Adrenal gland (tissue), 12 donors: ENCODE measurements around the gene SOD3. TPM values are rescaled to one million over a fixed set of nuclear protein-coding genes. Genes with fewer than 3 reads are reported as not detected.

Experiments used
- DNase-seq, 7 donors: peaks; one replicate each; pipeline ENCODE4 v3.0.0-alpha.2; 2019 to 2020
- H3K27ac ChIP-seq, 5 donors: fragments of 200-600 bp; sonication (generic) in 4 of 5; 1 replicate in 3 of 5; 2 replicates in 2 of 5; pipeline versions ENCODE4 v1.5.1 to v1.8.0; 2016 to 2020; ENCODE audit warnings: mild to moderate bottlenecking in 1 of 5
- H3K27me3 ChIP-seq: fragments of 200-600 bp; 2 replicates; pipeline ENCODE4 v1.8.0; 2021
- H3K36me3 ChIP-seq, 2 donors: fragments of 200-600 bp; replicated peaks in 1 of 2; 1 replicate in 1 of 2; 2 replicates in 1 of 2; pipeline versions ENCODE4 v1.5.1 to v1.8.0; 2018 to 2022
- H3K4me1 ChIP-seq, 2 donors: fragments of 200-600 bp; replicated peaks in 1 of 2; 1 replicate in 1 of 2; 2 replicates in 1 of 2; pipeline versions ENCODE4 v1.5.1 to v1.8.0; 2018 to 2021
- H3K4me3 ChIP-seq, 4 donors: fragments of 200-600 bp; sonication (generic) in 3 of 4; one replicate each; pipeline ENCODE4 v1.5.1; 2016 to 2018
- H3K9me3 ChIP-seq, 3 donors: fragments of 200-600 bp; sonication (generic) in 1 of 3; replicated peaks in 1 of 3; 1 replicate in 2 of 3; 2 replicates in 1 of 3; pipeline versions ENCODE4 v1.5.1 to v1.8.0; 2016 to 2021
- POLR2A ChIP-seq, 2 donors: fragments of 450-650 bp; IDR thresholded peaks; one replicate each; pipeline ENCODE4 v1.6.1; 2017; ENCODE audit warnings: antibody characterized with exemption in 2 of 2, mild to moderate bottlenecking in 2 of 2, moderate library complexity in 1 of 2
- WGBS, 4 donors: extraction: QIAGEN DNeasy Blood & Tissue Kit in 2 of 4; methylation state at CpG; one replicate each; pipeline versions ENCODE4 v1.1.5 to v1.1.7; 2013 to 2017; 5-methylcytosine and 5-hydroxymethylcytosine counted together
- intact Hi-C, 2 donors: fragments of 100-400 bp; cut with DNase I; formaldehyde crosslinking; loops; one replicate each; pipeline versions ENCODE4 v1.14.1 to v1.15.0; 2022 to 2023
- polyA plus RNA-seq, 3 donors: library from polyadenylated mRNA; stranded (reverse); fragments of 200-250 nt in 2 of 3; fragments of 350-450 nt in 1 of 3; fragmentation: Illumina TruSeq in 1 of 3; extraction: RNeasy Lipid Tissue Mini Kit (QIAGEN cat#74804) in 1 of 3; gene quantifications; one replicate each; pipeline ENCODE4 v1.2.3, GENCODE V29; 2013 to 2014
- total RNA-seq, 9 donors: library from RNA; depleted of rRNA in 4 of 9; stranded (reverse); fragments of >200 nt in 4 of 9; fragments of 120-200 nt in 1 of 9; fragmentation: NEBNext Ultra II Directional in 1 of 9; extraction: Animal tissue kit (Norgen Biotek cat#: 25700) in 1 of 9; gene quantifications; one replicate each; pipeline versions ENCODE4 v1.1.0 to v1.2.4, GENCODE V29; 2013 to 2023
- TF ChIP-seq, protein P1 (sequence below), 6 experiments: fragments of 450-650 bp in 4 of 6; fragments of 200-600 bp in 2 of 6; sonication (generic) in 1 of 6; IDR thresholded peaks; 1 replicate in 5 of 6; 2 replicates in 1 of 6; pipeline versions ENCODE4 v1.5.1 to v1.8.0; 2016 to 2021; ENCODE audit warnings: antibody characterized with exemption in 6 of 6, mild to moderate bottlenecking in 2 of 6, moderate library complexity in 1 of 6
- donor health status: healthy with polysubstance abuse.
- donor health status: Bipolar disorder and iron deficiency.
- donor health status: DM: yes; HTN: yes; CAD: no.
- donor health status: DM: no; HTN: no; CAD: no.
- donor health status: DM: no; HTN: no; CAD: no.
- donor health status: DM: yes; HTN: yes; CAD: no.

Gene SOD3
- total and polyA plus RNA-seq, 12 donors = 0.39 to 55.6 (median 23.1) TPM

DNA sequence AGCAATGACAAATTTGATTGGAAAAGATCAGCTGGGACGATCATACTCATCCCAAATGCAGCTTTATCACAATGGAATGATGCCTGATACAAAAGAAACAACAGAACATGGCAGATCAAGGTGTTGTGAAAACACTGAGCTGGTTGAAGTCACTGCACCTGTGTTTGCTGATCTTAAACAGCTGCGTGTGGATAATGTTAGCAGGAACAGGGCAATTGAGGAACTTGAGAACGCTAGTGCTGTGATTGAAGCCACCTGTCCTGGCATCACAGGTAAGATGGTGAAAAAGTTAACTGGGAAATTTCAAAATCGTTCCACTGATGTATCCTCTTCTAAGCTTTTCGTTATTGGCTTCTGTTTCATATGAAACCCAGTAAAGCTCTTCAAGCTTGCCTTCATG, 27.4 kb upstream of the SOD3 start:
- no peak overlapping the region for H3K27ac ChIP-seq
- WGBS, 4 donors = 66 to 80% (median 76%) methylated on average over 5 of the region's 5 CpGs
- H3K27me3 ChIP-seq = no peaks in the 10 kb centered on the region
- H3K9me3 ChIP-seq = no peaks in the 10 kb centered on the region
- DNase-seq = no peak
- no peak overlapping the region for H3K4me3 ChIP-seq
- H3K4me1 ChIP-seq = no peaks in the 10 kb centered on the region
- H3K36me3 ChIP-seq = no peaks in the 10 kb centered on the region
- intact Hi-C loops = no loop called here
- TF ChIP-seq, protein P1, sequence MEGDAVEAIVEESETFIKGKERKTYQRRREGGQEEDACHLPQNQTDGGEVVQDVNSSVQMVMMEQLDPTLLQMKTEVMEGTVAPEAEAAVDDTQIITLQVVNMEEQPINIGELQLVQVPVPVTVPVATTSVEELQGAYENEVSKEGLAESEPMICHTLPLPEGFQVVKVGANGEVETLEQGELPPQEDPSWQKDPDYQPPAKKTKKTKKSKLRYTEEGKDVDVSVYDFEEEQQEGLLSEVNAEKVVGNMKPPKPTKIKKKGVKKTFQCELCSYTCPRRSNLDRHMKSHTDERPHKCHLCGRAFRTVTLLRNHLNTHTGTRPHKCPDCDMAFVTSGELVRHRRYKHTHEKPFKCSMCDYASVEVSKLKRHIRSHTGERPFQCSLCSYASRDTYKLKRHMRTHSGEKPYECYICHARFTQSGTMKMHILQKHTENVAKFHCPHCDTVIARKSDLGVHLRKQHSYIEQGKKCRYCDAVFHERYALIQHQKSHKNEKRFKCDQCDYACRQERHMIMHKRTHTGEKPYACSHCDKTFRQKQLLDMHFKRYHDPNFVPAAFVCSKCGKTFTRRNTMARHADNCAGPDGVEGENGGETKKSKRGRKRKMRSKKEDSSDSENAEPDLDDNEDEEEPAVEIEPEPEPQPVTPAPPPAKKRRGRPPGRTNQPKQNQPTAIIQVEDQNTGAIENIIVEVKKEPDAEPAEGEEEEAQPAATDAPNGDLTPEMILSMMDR (IDR thresholded peaks at IDR 0.05) = no peak
- TF ChIP-seq POLR2A (IDR thresholded peaks at IDR 0.05) = no peak

DNA sequence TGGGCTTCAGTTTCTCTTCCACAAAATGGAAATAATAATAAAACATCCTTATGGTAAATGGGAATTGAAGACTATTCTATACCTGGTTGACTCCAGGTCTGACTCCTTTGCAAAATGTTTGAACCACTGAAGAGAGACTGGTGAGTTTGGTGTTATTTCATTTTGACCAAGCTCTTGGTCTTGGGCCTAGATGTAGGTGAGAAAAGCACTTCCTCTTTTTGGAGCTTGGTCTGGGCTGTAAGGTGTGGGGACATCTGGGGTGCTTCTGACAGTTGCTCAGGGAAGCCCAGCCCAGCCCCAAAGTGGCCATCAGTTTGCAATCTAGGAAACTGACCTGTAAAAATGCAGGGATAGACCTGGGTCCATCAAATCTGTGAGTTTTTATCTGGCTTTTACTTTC, 26.8 kb upstream of the SOD3 start:
- DNase-seq = no peak
- TF ChIP-seq, protein P1 (IDR thresholded peaks at IDR 0.05) = no peak
- no peak for TF ChIP-seq POLR2A (IDR thresholded peaks at IDR 0.05)
- intact Hi-C loops = no loop called here
- no peak overlapping the region for H3K4me3 ChIP-seq
- no peaks in the 10 kb centered on the region for H3K36me3 ChIP-seq
- H3K9me3 ChIP-seq = no peaks in the 10 kb centered on the region
- H3K27me3 ChIP-seq = no peaks in the 10 kb centered on the region
- no peak overlapping the region for H3K27ac ChIP-seq
- H3K4me1 ChIP-seq = no peaks in the 10 kb centered on the region

DNA sequence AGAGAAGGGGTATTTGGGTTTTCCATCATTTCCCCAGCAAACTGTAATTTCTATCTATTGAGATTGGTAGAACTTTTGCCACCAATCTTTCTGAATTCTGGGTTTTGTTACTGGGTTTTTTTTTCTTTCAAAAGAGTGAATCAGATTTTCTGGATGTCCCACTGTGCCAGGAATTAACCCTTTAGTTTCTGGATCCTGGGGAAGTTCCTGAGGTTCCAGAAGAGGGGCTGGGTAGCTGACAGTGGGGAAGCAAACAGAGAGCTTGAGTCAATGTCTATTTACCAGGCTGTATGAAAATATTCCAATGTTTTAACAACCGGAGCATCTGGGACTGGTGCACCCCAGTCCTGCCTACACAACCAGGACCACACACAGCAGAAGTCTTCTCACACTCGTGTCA, 25.8 kb upstream of the SOD3 start:
- H3K4me3 ChIP-seq = no peak overlapping the region
- H3K9me3 ChIP-seq = no peaks in the 10 kb centered on the region
- H3K36me3 ChIP-seq = no peaks in the 10 kb centered on the region
- no peaks in the 10 kb centered on the region for H3K4me1 ChIP-seq
- no peak for DNase-seq
- H3K27me3 ChIP-seq = no peaks in the 10 kb centered on the region
- no peak overlapping the region for H3K27ac ChIP-seq
- intact Hi-C loops = no loop called here
- WGBS, 4 donors = 52 to 74% (median 70%) methylated on average over 2 of the region's 2 CpGs
- no peak for TF ChIP-seq POLR2A (IDR thresholded peaks at IDR 0.05)

DNA sequence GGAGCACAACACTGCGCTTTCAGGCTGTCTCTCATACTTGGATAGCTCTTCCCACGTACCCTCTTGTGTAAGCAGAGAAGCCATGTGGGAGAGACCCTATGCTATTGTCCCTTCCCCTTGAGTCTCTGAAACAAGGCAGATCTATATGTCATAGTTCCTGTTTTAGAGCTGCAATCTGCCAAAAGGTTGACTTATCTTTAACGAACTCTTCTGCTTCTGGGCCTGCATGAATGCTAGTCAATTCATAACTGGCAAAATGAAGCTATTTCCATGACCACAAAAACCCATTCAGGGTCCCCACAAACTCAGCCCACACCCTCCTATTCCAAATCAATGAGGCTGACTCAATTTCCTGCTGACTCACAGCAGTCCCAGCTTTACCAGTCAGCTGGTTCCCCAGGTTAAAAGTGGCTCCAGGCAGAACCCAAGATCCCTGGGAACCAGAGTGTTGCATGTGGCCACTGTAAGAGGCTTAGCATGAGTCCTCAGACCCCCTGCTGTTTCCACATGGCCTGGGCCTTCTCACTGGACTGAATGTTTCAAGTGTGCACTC, 25.3 kb upstream of the SOD3 start:
- H3K27ac ChIP-seq = no peak overlapping the region
- TF ChIP-seq, protein P1 (IDR thresholded peaks at IDR 0.05) = no peak
- TF ChIP-seq POLR2A (IDR thresholded peaks at IDR 0.05) = no peak
- 50 to 73% (median 70%) methylated on average over 1 to 3 of the region's 3 CpGs for WGBS, 4 donors
- H3K36me3 ChIP-seq = no peaks in the 10 kb centered on the region
- H3K9me3 ChIP-seq = no peaks in the 10 kb centered on the region
- H3K27me3 ChIP-seq = no peaks in the 10 kb centered on the region
- H3K4me3 ChIP-seq = no peak overlapping the region
- H3K4me1 ChIP-seq = no peaks in the 10 kb centered on the region
- intact Hi-C loops = no loop called here
- DNase-seq = no peak

DNA sequence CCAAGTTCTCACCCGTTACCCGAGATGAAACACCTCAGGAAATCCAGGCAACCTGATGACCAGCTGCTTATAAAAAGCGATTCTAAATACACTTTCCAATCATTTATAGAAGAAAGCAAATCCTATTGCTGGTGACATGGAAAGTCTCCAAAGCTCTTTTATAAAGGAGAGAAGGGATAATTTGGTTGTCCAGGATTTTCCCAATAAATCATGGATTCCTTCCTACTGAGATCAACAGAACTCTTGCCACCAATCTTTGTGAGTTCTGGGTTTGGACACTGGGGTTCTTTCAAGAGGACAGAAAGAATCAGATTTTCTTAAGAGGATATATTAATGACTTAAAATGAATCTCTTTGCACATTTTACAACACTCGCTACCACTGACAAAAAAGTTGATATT, 24.7 kb upstream of the SOD3 start:
- no peaks in the 10 kb centered on the region for H3K4me1 ChIP-seq
- WGBS, 4 donors = 73 to 86% (median 79%) methylated on average over 4 of the region's 4 CpGs
- H3K4me3 ChIP-seq = no peak overlapping the region
- no peaks in the 10 kb centered on the region for H3K9me3 ChIP-seq
- no peaks in the 10 kb centered on the region for H3K36me3 ChIP-seq
- no peaks in the 10 kb centered on the region for H3K27me3 ChIP-seq
- no peak overlapping the region for H3K27ac ChIP-seq
- intact Hi-C loops = no loop called here
- DNase-seq = no peak
- TF ChIP-seq, protein P1 (IDR thresholded peaks at IDR 0.05) = no peak
- no peak for TF ChIP-seq POLR2A (IDR thresholded peaks at IDR 0.05)
